Cardiac muscle cell (in vitro differentiated cells and primary cell): ENCODE results near the gene EFNA3. TPM values are rescaled to one million over a fixed set of nuclear protein-coding genes. Genes with fewer than 3 reads are reported as not detected.

Source experiments
- DNase-seq, 2 donors: peaks; one replicate each; pipeline versions ENCODE4 v3.0.0 to v3.0.0-alpha.2; 2010 to 2017; ENCODE audit warnings: low read depth in 1 of 2, low spot score in 1 of 2
- H3K27ac ChIP-seq: fragments of 200-600 bp; sonication (generic); 2 replicates; pipeline ENCODE4 v1.5.1; 2016
- H3K27me3 ChIP-seq: fragments of 200-600 bp; sonication (generic); 2 replicates; pipeline ENCODE4 v1.6.0; 2016; ENCODE audit warnings: control low read depth
- H3K36me3 ChIP-seq: fragments of 200-600 bp; sonication (generic); 2 replicates; pipeline ENCODE4 v1.5.1; 2016; ENCODE audit warnings: control low read depth
- H3K4me1 ChIP-seq: fragments of 200-600 bp; sonication (generic); 2 replicates; pipeline ENCODE4 v1.8.1; 2017; ENCODE audit warnings: low read depth, mild to moderate bottlenecking, mixed run types
- H3K4me3 ChIP-seq: fragments of 200-600 bp; sonication (generic); 2 replicates; pipeline ENCODE4 v1.5.1; 2016; ENCODE audit warnings: mild to moderate bottlenecking
- H3K9me3 ChIP-seq: fragments of 200-600 bp; sonication (generic); 2 replicates; pipeline ENCODE4 v1.5.1; 2017; ENCODE audit warnings: low read depth, mild to moderate bottlenecking, control low read depth
- CTCF ChIP-seq: IDR thresholded peaks from 2 replicates; pipeline ENCODE4 v1.5.1; 2012; ENCODE audit warnings: low read depth, mild to moderate bottlenecking, low read length
- polyA plus RNA-seq: library from polyadenylated mRNA; unstranded; fragments of >200 nt; fragmentation: Nextera tagmentation; extraction: Ambion mirVana; gene quantifications from 2 replicates; pipeline ENCODE4 v1.2.1, GENCODE V29; 2016
- total RNA-seq: library from RNA; depleted of rRNA; stranded (reverse); fragments of >200 nt; gene quantifications from 2 replicates; pipeline ENCODE4 v1.2.3, GENCODE V29; 2016

Gene EFNA3
- total and polyA plus RNA-seq, 2 experiments from 2014 or later: 26.3 to 43.0 TPM

GRCh38 chr1:155131285-155131684 lies 52.6 kb downstream of the EFNA3 start:
- TF ChIP-seq CTCF: no peak
- Histone ChIP-seq H3K27me3 (peaks cover 4% of the 10 kb centered on the region), H3K4me1 (peaks cover 32% of the 10 kb centered on the region), H3K27ac (peak overlapping the region; percentile 98), H3K9me3 (no peaks in the 10 kb centered on the region), H3K36me3 (peaks cover 28% of the 10 kb centered on the region), H3K4me3 (no peak overlapping the region)
- DNase-seq: no peak

GRCh38 chr1:155131856-155132255 lies 53.2 kb downstream of the EFNA3 start:
- Histone ChIP-seq H3K9me3 (no peaks in the 10 kb centered on the region), H3K4me3 (no peak overlapping the region), H3K27ac (peak overlapping the region; percentile 98), H3K27me3 (no peaks in the 10 kb centered on the region), H3K36me3 (peaks cover 28% of the 10 kb centered on the region), H3K4me1 (peaks cover 29% of the 10 kb centered on the region)
- DNase-seq: no peak
- TF ChIP-seq CTCF: no peak

GRCh38 chr1:155133799-155134281 lies 55.2 kb downstream of the EFNA3 start:
- Histone ChIP-seq H3K9me3 (no peaks in the 10 kb centered on the region), H3K27ac (peak overlapping the region; percentile 93), H3K4me1 (peaks cover 25% of the 10 kb centered on the region), H3K36me3 (peaks cover 28% of the 10 kb centered on the region), H3K4me3 (no peak overlapping the region), H3K27me3 (no peaks in the 10 kb centered on the region)
- TF ChIP-seq CTCF: no peak
- no peak for DNase-seq

- H3K27ac ChIP-seq: peak overlapping the region; percentile 93
- DNase-seq: no peak
- peaks cover 28% of the 10 kb centered on the region for H3K36me3 ChIP-seq
- H3K9me3 ChIP-seq: no peaks in the 10 kb centered on the region
- no peak for TF ChIP-seq CTCF
- no peaks in the 10 kb centered on the region for H3K27me3 ChIP-seq
- peaks cover 20% of the 10 kb centered on the region for H3K4me1 ChIP-seq
- no peak overlapping the region for H3K4me3 ChIP-seq
These were observed 55.7 kb downstream of the EFNA3 start for GRCh38 chr1:155134322-155134721.

- peak; percentile 76 to 97 for DNase-seq
- Histone ChIP-seq H3K36me3 (peaks cover 28% of the 10 kb centered on the region), H3K27me3 (no peaks in the 10 kb centered on the region), H3K9me3 (no peaks in the 10 kb centered on the region), H3K27ac (peak overlapping the region; percentile 93), H3K4me1 (peaks cover 19% of the 10 kb centered on the region), H3K4me3 (peak overlapping the region; percentile 47)
- no peak for TF ChIP-seq CTCF
These were observed 56.3 kb downstream of the EFNA3 start for GRCh38 chr1:155134880-155135414.
